ENCODE measurements around the gene RAD51B. TPM values are rescaled to one million over a fixed set of nuclear protein-coding genes. Genes with fewer than 3 reads are reported as not detected.

The RAD51B gene
- total RNA-seq, 1 donor from 2014 or later = 16.7 TPM

DNA sequence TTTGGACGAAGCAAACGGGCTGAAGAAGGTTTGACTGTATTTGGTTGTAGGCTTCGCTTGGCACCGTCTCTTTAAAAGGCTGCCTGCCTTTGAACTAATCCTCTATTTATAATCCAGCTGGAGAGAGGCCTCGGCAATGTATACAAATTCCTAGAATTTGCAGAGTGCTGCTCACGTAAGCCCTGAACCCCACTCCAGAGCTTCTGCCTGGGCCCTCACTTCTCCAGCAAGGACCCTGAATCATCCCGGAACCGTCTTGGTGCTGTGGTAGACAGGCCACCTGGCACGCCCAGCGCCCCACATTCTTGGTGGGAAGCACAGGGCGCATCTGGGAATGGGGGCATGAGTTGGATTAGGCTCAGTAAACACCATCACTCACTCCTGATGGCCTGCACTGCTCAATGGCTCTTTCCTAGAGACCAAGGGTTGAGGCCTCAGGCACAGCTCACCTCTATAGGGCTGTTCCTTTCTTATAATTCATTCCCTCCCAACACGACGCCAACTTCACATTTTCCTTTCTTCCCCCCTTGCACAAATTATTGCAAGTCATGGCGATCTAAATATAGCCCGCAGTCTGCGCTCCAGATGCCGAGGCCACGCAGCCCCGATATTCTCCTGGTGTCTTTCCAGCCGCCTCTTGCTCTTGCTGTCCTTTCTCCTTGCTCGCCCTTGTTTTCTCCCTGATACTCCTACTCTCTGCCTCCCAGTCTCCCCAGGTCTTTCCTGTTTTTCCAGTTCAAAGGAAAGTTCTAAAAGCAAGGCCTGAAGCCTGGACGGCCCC, 832.3 kb downstream of the RAD51B start:
- no peak for DNase-seq (ENCODE audit: low read depth, low spot score)
- H3K27ac Mint-ChIP-seq (ENCODE audit: unreplicated experiment) = no peak overlapping the region
- H3K4me3 Mint-ChIP-seq = no peak overlapping the region
- H3K27me3 Mint-ChIP-seq (ENCODE audit: low read depth) = no peaks in the 10 kb centered on the region
- TF ChIP-seq, protein P1, sequence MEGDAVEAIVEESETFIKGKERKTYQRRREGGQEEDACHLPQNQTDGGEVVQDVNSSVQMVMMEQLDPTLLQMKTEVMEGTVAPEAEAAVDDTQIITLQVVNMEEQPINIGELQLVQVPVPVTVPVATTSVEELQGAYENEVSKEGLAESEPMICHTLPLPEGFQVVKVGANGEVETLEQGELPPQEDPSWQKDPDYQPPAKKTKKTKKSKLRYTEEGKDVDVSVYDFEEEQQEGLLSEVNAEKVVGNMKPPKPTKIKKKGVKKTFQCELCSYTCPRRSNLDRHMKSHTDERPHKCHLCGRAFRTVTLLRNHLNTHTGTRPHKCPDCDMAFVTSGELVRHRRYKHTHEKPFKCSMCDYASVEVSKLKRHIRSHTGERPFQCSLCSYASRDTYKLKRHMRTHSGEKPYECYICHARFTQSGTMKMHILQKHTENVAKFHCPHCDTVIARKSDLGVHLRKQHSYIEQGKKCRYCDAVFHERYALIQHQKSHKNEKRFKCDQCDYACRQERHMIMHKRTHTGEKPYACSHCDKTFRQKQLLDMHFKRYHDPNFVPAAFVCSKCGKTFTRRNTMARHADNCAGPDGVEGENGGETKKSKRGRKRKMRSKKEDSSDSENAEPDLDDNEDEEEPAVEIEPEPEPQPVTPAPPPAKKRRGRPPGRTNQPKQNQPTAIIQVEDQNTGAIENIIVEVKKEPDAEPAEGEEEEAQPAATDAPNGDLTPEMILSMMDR (conservative IDR thresholded peaks at IDR 0.05) = no peak
- H3K4me1 Mint-ChIP-seq = peaks cover 41% of the 10 kb centered on the region
- H3K9me3 Mint-ChIP-seq = no peaks in the 10 kb centered on the region
- H3K36me3 Mint-ChIP-seq (ENCODE audit: low read depth) = no peaks in the 10 kb centered on the region

DNA sequence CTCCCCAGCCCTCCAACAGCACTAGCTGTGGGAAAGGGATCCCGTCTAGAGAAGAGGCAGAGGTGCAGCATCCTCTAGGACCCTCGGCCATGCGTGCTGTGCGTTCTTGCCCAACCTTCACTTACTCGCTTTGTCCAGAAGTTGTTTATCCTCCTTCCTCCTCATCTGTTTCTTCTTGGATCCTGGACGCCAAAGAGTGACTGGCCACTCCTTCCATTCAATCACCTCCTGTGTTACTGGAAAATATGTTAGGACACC, 832.8 kb downstream of the RAD51B start:
- DNase-seq (ENCODE audit: low read depth, low spot score) = no peak
- Mint-ChIP-seq H3K36me3 (ENCODE audit: low read depth) (no peaks in the 10 kb centered on the region), H3K27me3 (ENCODE audit: low read depth) (no peaks in the 10 kb centered on the region), H3K27ac (ENCODE audit: unreplicated experiment) (peak overlapping the region; percentile 19), H3K9me3 (no peaks in the 10 kb centered on the region), H3K4me3 (no peak overlapping the region), H3K4me1 (peaks cover 42% of the 10 kb centered on the region)
- TF ChIP-seq, protein P1 (conservative IDR thresholded peaks at IDR 0.05) = no peak

DNA sequence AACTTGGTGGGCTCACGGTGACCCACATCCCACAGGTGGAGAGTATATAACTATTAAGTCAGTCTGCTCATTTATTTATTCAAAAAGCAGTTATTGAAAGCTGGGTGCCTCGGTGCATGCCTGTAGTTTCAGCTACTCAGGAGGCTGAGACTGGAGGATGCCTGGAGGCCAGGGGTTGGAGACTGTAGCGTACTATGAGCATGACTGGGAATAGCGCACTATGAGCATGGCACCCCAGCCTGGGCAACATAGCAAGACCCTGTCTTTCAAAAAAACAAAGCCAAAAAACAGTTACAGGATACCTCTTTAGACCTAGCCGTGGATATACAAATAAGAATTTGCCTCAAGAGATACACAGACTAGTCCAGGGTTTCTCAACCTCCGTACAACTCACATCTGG, 833.5 kb downstream of the RAD51B start:
- Mint-ChIP-seq H3K27me3 (ENCODE audit: low read depth) (no peaks in the 10 kb centered on the region), H3K36me3 (ENCODE audit: low read depth) (no peaks in the 10 kb centered on the region), H3K4me1 (peaks cover 46% of the 10 kb centered on the region), H3K9me3 (no peaks in the 10 kb centered on the region), H3K27ac (ENCODE audit: unreplicated experiment) (no peak overlapping the region), H3K4me3 (no peak overlapping the region)
- TF ChIP-seq, protein P1 (conservative IDR thresholded peaks at IDR 0.05) = no peak
- no peak for DNase-seq (ENCODE audit: low read depth, low spot score)

DNA sequence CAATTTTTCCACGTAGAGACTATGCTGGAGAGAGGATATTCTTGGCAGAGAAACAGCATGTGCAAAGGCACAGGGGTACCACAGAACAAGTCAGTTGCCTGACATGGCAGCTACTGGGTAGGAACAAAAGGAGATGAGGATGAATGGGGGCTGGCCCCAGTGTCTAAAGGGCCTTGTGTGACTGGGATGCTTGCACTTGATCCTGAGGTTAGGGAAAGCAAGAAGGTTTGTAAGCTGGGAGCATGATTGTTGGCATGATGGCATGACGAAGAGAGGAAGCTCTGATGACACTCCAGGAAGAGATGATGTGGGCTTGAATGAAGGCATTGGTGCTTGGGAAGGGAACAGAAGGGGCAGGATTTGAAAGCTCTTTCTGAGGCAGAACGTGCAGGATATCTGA, 834.2 kb downstream of the RAD51B start:
- Mint-ChIP-seq H3K4me3 (no peak overlapping the region), H3K36me3 (ENCODE audit: low read depth) (no peaks in the 10 kb centered on the region), H3K4me1 (peaks cover 49% of the 10 kb centered on the region), H3K27me3 (ENCODE audit: low read depth) (no peaks in the 10 kb centered on the region), H3K27ac (ENCODE audit: unreplicated experiment) (peak overlapping the region; percentile 22), H3K9me3 (no peaks in the 10 kb centered on the region)
- DNase-seq (ENCODE audit: low read depth, low spot score) = no peak
- TF ChIP-seq, protein P1 (conservative IDR thresholded peaks at IDR 0.05) = no peak

DNA sequence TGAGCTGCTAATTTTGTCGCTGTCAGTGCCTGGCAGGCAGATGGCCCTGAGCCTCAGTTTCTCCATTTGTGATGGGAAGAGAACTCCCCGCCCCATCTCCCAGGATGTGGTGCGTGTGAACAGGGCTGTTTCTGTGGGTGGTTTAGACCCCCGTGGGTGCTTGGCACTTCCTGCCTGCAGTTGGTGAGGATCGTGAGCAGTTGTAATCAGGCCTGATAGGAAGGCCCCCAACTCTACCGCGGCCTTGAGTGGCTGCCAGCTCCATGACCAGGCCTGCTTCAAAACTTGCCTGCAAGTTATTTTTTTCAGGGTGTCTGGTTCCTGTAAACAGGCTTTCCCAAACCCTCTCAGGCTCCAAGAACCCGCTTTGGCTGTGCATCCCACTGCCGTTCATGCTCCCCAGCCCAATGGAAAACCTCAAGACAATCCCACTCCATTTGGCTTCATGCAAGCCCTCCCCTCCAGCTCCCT, 834.9 kb downstream of the RAD51B start:
- DNase-seq (ENCODE audit: low read depth, low spot score) = no peak
- Mint-ChIP-seq H3K9me3 (no peaks in the 10 kb centered on the region), H3K27me3 (ENCODE audit: low read depth) (no peaks in the 10 kb centered on the region), H3K4me1 (peaks cover 56% of the 10 kb centered on the region), H3K27ac (ENCODE audit: unreplicated experiment) (no peak overlapping the region), H3K4me3 (peak overlapping the region; percentile 39), H3K36me3 (ENCODE audit: low read depth) (no peaks in the 10 kb centered on the region)
- TF ChIP-seq, protein P1 (conservative IDR thresholded peaks at IDR 0.05) = no peak
